ENCODE data around the gene DFFA.

- TF ChIP-seq POLR2A (IDR thresholded peaks at IDR 0.05), result no peak
- TF ChIP-seq CTCF (IDR thresholded peaks at IDR 0.05), result no peak
- TF ChIP-seq EP300 (IDR thresholded peaks at IDR 0.05), result no peak
These were observed 43.3 kb downstream of the DFFA start for GRCh38 chr1:10428984-10429383.
